Effector memory CD8-positive, alpha-beta T cell (primary cell): ENCODE measurements around the gene FAM151B.
"Not testable (repeated sequence)": the region's sequence is repeated elsewhere in the genome, so short reads cannot be mapped to it uniquely, and the experiment has no call there.

Source experiments
- ATAC-seq: fragments of 150-1000 bp; cut with Tn5 transposase; replicated peaks from 2 replicates; pipeline ENCODE4 v1.10.0; 2021; ENCODE audit warnings: mild to moderate bottlenecking, moderate library complexity
- DNase-seq, 3 experiments: peaks; one replicate each; pipeline ENCODE4 v3.0.0; 2021
- H3K27ac Mint-ChIP-seq, 2 donors: one replicate each; pipeline ENCODE4 v1.8.0; 2022; ENCODE audit warnings: mild to moderate bottlenecking in 2 of 2, mixed read lengths in 2 of 2, moderate library complexity in 2 of 2
- H3K27me3 Mint-ChIP-seq, 2 donors: one replicate each; pipeline ENCODE4 v1.8.0; 2022; ENCODE audit warnings: mixed read lengths in 2 of 2
- H3K36me3 Mint-ChIP-seq: one replicate; pipeline ENCODE4 v1.8.0; 2022; ENCODE audit warnings: mild to moderate bottlenecking, moderate library complexity, mixed read lengths; ENCODE audit not compliant: insufficient read depth
- H3K4me1 Mint-ChIP-seq, 2 donors: one replicate each; pipeline ENCODE4 v1.8.0; 2022; ENCODE audit warnings: low read depth in 2 of 2, mixed read lengths in 2 of 2
- H3K4me3 Mint-ChIP-seq, 2 donors: one replicate each; pipeline ENCODE4 v1.8.0; 2022; ENCODE audit warnings: mild to moderate bottlenecking in 2 of 2, mixed read lengths in 2 of 2, moderate library complexity in 2 of 2
- H3K9me3 Mint-ChIP-seq, 2 donors: one replicate each; pipeline ENCODE4 v1.8.0; 2022; ENCODE audit warnings: mixed read lengths in 2 of 2

Gene FAM151B

GRCh38 chr5:80579050-80579449 is 91.2 kb downstream of the FAM151B start:
- H3K4me3 Mint-ChIP-seq, result no peak overlapping the region
- peaks cover 16 to 20% of the 10 kb centered on the region in 2 donors for H3K27me3 Mint-ChIP-seq
- DNase-seq, result no peak
- no peak overlapping the region for H3K27ac Mint-ChIP-seq
- no peaks in the 10 kb centered on the region for H3K36me3 Mint-ChIP-seq
- ATAC-seq, result no peak
- H3K4me1 Mint-ChIP-seq, result no peaks in the 10 kb centered on the region
- no peaks in the 10 kb centered on the region for H3K9me3 Mint-ChIP-seq

GRCh38 chr5:80580291-80580690 is 92.4 kb downstream of the FAM151B start:
- not testable (repeated sequence) for H3K4me3 Mint-ChIP-seq, H3K9me3 Mint-ChIP-seq, H3K27ac Mint-ChIP-seq, DNase-seq, ATAC-seq, H3K4me1 Mint-ChIP-seq, H3K36me3 Mint-ChIP-seq
- H3K27me3 Mint-ChIP-seq, result peaks cover 16 to 20% of the 10 kb centered on the region in 2 donors

- H3K27me3 Mint-ChIP-seq, result peaks cover 10 to 34% of the 10 kb centered on the region in 2 donors
- H3K36me3 Mint-ChIP-seq, result no peaks in the 10 kb centered on the region
- H3K4me3 Mint-ChIP-seq, result no peak overlapping the region
Observed at GRCh38 chr5:80584770-80585169, 96.9 kb downstream of the FAM151B start.

GRCh38 chr5:80588858-80589540 is 101.1 kb downstream of the FAM151B start:
- no peak for ATAC-seq
- Mint-ChIP-seq H3K9me3 (no peaks in the 10 kb centered on the region), H3K27ac (no peak overlapping the region), H3K4me1 (no peaks in the 10 kb centered on the region), H3K36me3 (no peaks in the 10 kb centered on the region), H3K27me3 (peaks cover 16 to 46% of the 10 kb centered on the region in 2 donors), H3K4me3 (no peak overlapping the region)
- no peak for DNase-seq

More at GRCh38 chr5:80584770-80585169, 96.9 kb downstream of the FAM151B start:
- H3K27ac Mint-ChIP-seq, result no peak overlapping the region
- no peaks in the 10 kb centered on the region for H3K4me1 Mint-ChIP-seq
- DNase-seq (no peak), ATAC-seq (no peak)
- no peaks in the 10 kb centered on the region for H3K9me3 Mint-ChIP-seq

- Mint-ChIP-seq H3K36me3 (no peaks in the 10 kb centered on the region), H3K27me3 (peaks cover 6 to 35% of the 10 kb centered on the region in 2 donors), H3K27ac (no peak overlapping the region), H3K4me3 (no peak overlapping the region), H3K4me1 (no peaks in the 10 kb centered on the region), H3K9me3 (no peaks in the 10 kb centered on the region)
- DNase-seq, result no peak
- no peak for ATAC-seq
Observed at GRCh38 chr5:80590766-80591165, 102.9 kb downstream of the FAM151B start.

- ATAC-seq, result no peak
- Mint-ChIP-seq H3K27me3 (peaks cover 6 to 36% of the 10 kb centered on the region in 2 donors), H3K4me1 (no peaks in the 10 kb centered on the region), H3K4me3 (no peak overlapping the region), H3K27ac (no peak overlapping the region), H3K9me3 (no peaks in the 10 kb centered on the region), H3K36me3 (no peaks in the 10 kb centered on the region)
- DNase-seq, result no peak
Observed at GRCh38 chr5:80591352-80591751, 103.5 kb downstream of the FAM151B start.

GRCh38 chr5:80592105-80592504 is 104.2 kb downstream of the FAM151B start:
- H3K4me3 Mint-ChIP-seq, result no peak overlapping the region
- no peak for DNase-seq
- H3K27me3 Mint-ChIP-seq, result peaks cover 6 to 30% of the 10 kb centered on the region in 2 donors
- H3K4me1 Mint-ChIP-seq, result no peaks in the 10 kb centered on the region
- H3K9me3 Mint-ChIP-seq, result no peaks in the 10 kb centered on the region
- ATAC-seq, result no peak
- H3K27ac Mint-ChIP-seq, result no peak overlapping the region
- no peaks in the 10 kb centered on the region for H3K36me3 Mint-ChIP-seq
